A673 (cell line): ENCODE data around the gene SLC22A7.

Experiments
- EZH2 ChIP-seq: fragments of 200-600 bp; sonication (generic); IDR thresholded peaks from 2 replicates; pipeline ENCODE4 v1.6.1; 2017; ENCODE audit warnings: borderline replicate concordance, low read depth, mild to moderate bottlenecking, mixed read lengths, antibody characterized with exemption, low read length; ENCODE audit not compliant: poor library complexity, severe bottlenecking
- TF ChIP-seq, protein P1 (sequence below): fragments of 300-800, 200-600 bp; sonication (generic); conservative IDR thresholded peaks from 2 replicates; pipeline ENCODE4 v1.5.1; 2017; ENCODE audit warnings: low read depth, mild to moderate bottlenecking, antibody characterized with exemption, low read length, moderate library complexity, mixed read lengths

- TF ChIP-seq, protein P1, sequence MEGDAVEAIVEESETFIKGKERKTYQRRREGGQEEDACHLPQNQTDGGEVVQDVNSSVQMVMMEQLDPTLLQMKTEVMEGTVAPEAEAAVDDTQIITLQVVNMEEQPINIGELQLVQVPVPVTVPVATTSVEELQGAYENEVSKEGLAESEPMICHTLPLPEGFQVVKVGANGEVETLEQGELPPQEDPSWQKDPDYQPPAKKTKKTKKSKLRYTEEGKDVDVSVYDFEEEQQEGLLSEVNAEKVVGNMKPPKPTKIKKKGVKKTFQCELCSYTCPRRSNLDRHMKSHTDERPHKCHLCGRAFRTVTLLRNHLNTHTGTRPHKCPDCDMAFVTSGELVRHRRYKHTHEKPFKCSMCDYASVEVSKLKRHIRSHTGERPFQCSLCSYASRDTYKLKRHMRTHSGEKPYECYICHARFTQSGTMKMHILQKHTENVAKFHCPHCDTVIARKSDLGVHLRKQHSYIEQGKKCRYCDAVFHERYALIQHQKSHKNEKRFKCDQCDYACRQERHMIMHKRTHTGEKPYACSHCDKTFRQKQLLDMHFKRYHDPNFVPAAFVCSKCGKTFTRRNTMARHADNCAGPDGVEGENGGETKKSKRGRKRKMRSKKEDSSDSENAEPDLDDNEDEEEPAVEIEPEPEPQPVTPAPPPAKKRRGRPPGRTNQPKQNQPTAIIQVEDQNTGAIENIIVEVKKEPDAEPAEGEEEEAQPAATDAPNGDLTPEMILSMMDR, result no peak
- no peak for TF ChIP-seq EZH2
These were observed 43.2 kb upstream of the SLC22A7 start for GRCh38 chr6:43254846-43255245.
